ENCODE results near the gene TOM1L2.

The TOM1L2 gene

GRCh38 chr17:17972126-17972951 lies at the start of gene TOM1L2, which contains the start of gene DRC3:
TOM1L2 (minus strand) TSS chr17:17972400; CDS start chr17:17972313, 87 bp downstream.
DRC3 (plus strand) TSS chr17:17972862; CDS start chr17:17977599, 4,737 bp downstream.
- Histone ChIP-seq H3K27me3 (no peaks in the 10 kb centered on the region), H4K20me1 (peaks cover 35% of the 10 kb centered on the region), H3K36me3 (no peaks in the 10 kb centered on the region), H3K9me3 (no peaks in the 10 kb centered on the region), H3K27ac (peak within 1 kb of the TSS; percentile 47), H3K4me2 (peak within 1 kb of the TSS; percentile 99), H3K9ac (peak within 1 kb of the TSS; percentile 78), H3K4me3 (peak within 1 kb of the TSS; percentile 82), H3K4me1 (peaks cover 20% of the 10 kb centered on the region)
- TF ChIP-seq Cebpa-rat (IDR thresholded peaks at IDR 0.05) = no peak

GRCh38 chr17:18021372-18021771 lies 49.2 kb upstream of the TOM1L2 start:
- no peak for TF ChIP-seq Cebpa-rat (IDR thresholded peaks at IDR 0.05)
- no peak overlapping the region for H3K4me3 ChIP-seq
- no peaks in the 10 kb centered on the region for H3K27me3 ChIP-seq
- no peak overlapping the region for H3K9ac ChIP-seq
- no peak overlapping the region for H3K4me2 ChIP-seq
- H4K20me1 ChIP-seq = peaks cover 30% of the 10 kb centered on the region
- H3K27ac ChIP-seq = no peak overlapping the region
- H3K36me3 ChIP-seq = peaks cover 47% of the 10 kb centered on the region
- peaks cover 60% of the 10 kb centered on the region for H3K4me1 ChIP-seq
- no peaks in the 10 kb centered on the region for H3K9me3 ChIP-seq

- no peak overlapping the region for H3K27ac ChIP-seq
These were observed 48.8 kb upstream of the TOM1L2 start for GRCh38 chr17:18020971-18021370.

GRCh38 chr17:18019838-18020154 lies 47.6 kb upstream of the TOM1L2 start:
- Histone ChIP-seq H3K36me3 (peaks cover 32% of the 10 kb centered on the region), H3K27ac (no peak overlapping the region)

More at GRCh38 chr17:18020971-18021370, 48.8 kb upstream of the TOM1L2 start:
- no peak overlapping the region for H3K9ac ChIP-seq
- H3K27me3 ChIP-seq = no peaks in the 10 kb centered on the region
- H4K20me1 ChIP-seq = peaks cover 26% of the 10 kb centered on the region
- H3K9me3 ChIP-seq = no peaks in the 10 kb centered on the region
- peaks cover 60% of the 10 kb centered on the region for H3K4me1 ChIP-seq
- H3K4me3 ChIP-seq = no peak overlapping the region
- TF ChIP-seq Cebpa-rat (IDR thresholded peaks at IDR 0.05) = no peak
- peaks cover 43% of the 10 kb centered on the region for H3K36me3 ChIP-seq
- no peak overlapping the region for H3K4me2 ChIP-seq

GRCh38 chr17:18018411-18018921 lies 46.3 kb upstream of the TOM1L2 start:
- no peaks in the 10 kb centered on the region for H3K27me3 ChIP-seq

More at GRCh38 chr17:18019838-18020154, 47.6 kb upstream of the TOM1L2 start:
- H3K27me3 ChIP-seq = no peaks in the 10 kb centered on the region
- no peak overlapping the region for H3K4me3 ChIP-seq
- peak overlapping the region; percentile 88 for H3K4me2 ChIP-seq
- peaks cover 61% of the 10 kb centered on the region for H3K4me1 ChIP-seq
- no peak for TF ChIP-seq Cebpa-rat (IDR thresholded peaks at IDR 0.05)
- no peak overlapping the region for H3K9ac ChIP-seq
- H3K9me3 ChIP-seq = no peaks in the 10 kb centered on the region
- peaks cover 14% of the 10 kb centered on the region for H4K20me1 ChIP-seq

GRCh38 chr17:18017958-18018357 lies 45.8 kb upstream of the TOM1L2 start:
- TF ChIP-seq Cebpa-rat (IDR thresholded peaks at IDR 0.05) = no peak
- no peaks in the 10 kb centered on the region for H3K27me3 ChIP-seq
- peaks cover 60% of the 10 kb centered on the region for H3K4me1 ChIP-seq
- peaks cover 20% of the 10 kb centered on the region for H3K36me3 ChIP-seq
- H3K9me3 ChIP-seq = no peaks in the 10 kb centered on the region
- peak overlapping the region; percentile 55; the same call in 1 of the 2 replicates for H3K9ac ChIP-seq
- peaks cover 12% of the 10 kb centered on the region for H4K20me1 ChIP-seq
- H3K4me3 ChIP-seq = peak overlapping the region; percentile 9; the same call in 1 of the 2 replicates
- H3K4me2 ChIP-seq = peak overlapping the region; percentile 88
- peak overlapping the region; percentile 64 for H3K27ac ChIP-seq

More at GRCh38 chr17:18018411-18018921, 46.3 kb upstream of the TOM1L2 start:
- Histone ChIP-seq H3K4me3 (peak overlapping the region; percentile 9; the same call in 1 of the 2 replicates), H4K20me1 (peaks cover 12% of the 10 kb centered on the region), H3K4me1 (peaks cover 65% of the 10 kb centered on the region), H3K36me3 (peaks cover 20% of the 10 kb centered on the region), H3K27ac (peak overlapping the region; percentile 64), H3K4me2 (peak overlapping the region; percentile 88), H3K9ac (peak overlapping the region; percentile 55; the same call in 1 of the 2 replicates), H3K9me3 (no peaks in the 10 kb centered on the region)
- TF ChIP-seq Cebpa-rat (IDR thresholded peaks at IDR 0.05) = no peak

GRCh38 chr17:18016426-18016825 lies 44.2 kb upstream of the TOM1L2 start:
- Histone ChIP-seq H3K4me1 (peaks cover 56% of the 10 kb centered on the region), H3K9me3 (no peaks in the 10 kb centered on the region), H3K9ac (no peak overlapping the region), H3K27me3 (no peaks in the 10 kb centered on the region), H3K4me2 (peak overlapping the region; percentile 66), H3K4me3 (no peak overlapping the region), H3K36me3 (peaks cover 18% of the 10 kb centered on the region), H4K20me1 (peaks cover 12% of the 10 kb centered on the region), H3K27ac (no peak overlapping the region)
- no peak for TF ChIP-seq Cebpa-rat (IDR thresholded peaks at IDR 0.05)

GRCh38 chr17:18015593-18015992 lies 43.4 kb upstream of the TOM1L2 start:
- peaks cover 16% of the 10 kb centered on the region for H3K36me3 ChIP-seq
- H3K4me1 ChIP-seq = peaks cover 56% of the 10 kb centered on the region
- no peak overlapping the region; the same call in 1 of the 2 replicates for H3K9ac ChIP-seq
- no peaks in the 10 kb centered on the region for H3K27me3 ChIP-seq
- no peaks in the 10 kb centered on the region for H3K9me3 ChIP-seq
- peaks cover 12% of the 10 kb centered on the region for H4K20me1 ChIP-seq
- H3K4me2 ChIP-seq = peak overlapping the region; percentile 66
- H3K27ac ChIP-seq = peak overlapping the region; percentile 39
- no peak for TF ChIP-seq Cebpa-rat (IDR thresholded peaks at IDR 0.05)
- H3K4me3 ChIP-seq = no peak overlapping the region

GRCh38 chr17:18014006-18014405 lies 41.8 kb upstream of the TOM1L2 start:
- Histone ChIP-seq H3K36me3 (peaks cover 24% of the 10 kb centered on the region), H3K4me1 (peaks cover 45% of the 10 kb centered on the region), H4K20me1 (peaks cover 12% of the 10 kb centered on the region), H3K9ac (no peak overlapping the region), H3K27ac (no peak overlapping the region), H3K4me3 (no peak overlapping the region), H3K4me2 (no peak overlapping the region), H3K27me3 (no peaks in the 10 kb centered on the region), H3K9me3 (no peaks in the 10 kb centered on the region)
- TF ChIP-seq Cebpa-rat (IDR thresholded peaks at IDR 0.05) = no peak

- H3K9ac ChIP-seq = no peak overlapping the region
- no peaks in the 10 kb centered on the region for H4K20me1 ChIP-seq
- TF ChIP-seq Cebpa-rat (IDR thresholded peaks at IDR 0.05) = no peak
- no peaks in the 10 kb centered on the region for H3K9me3 ChIP-seq
- no peak overlapping the region for H3K4me2 ChIP-seq
- no peak overlapping the region for H3K27ac ChIP-seq
- peaks cover 27% of the 10 kb centered on the region for H3K4me1 ChIP-seq
- no peaks in the 10 kb centered on the region for H3K27me3 ChIP-seq
- peaks cover 42% of the 10 kb centered on the region for H3K36me3 ChIP-seq
- H3K4me3 ChIP-seq = no peak overlapping the region
These were observed 39.1 kb upstream of the TOM1L2 start for GRCh38 chr17:18011286-18011685.

Data from BLaER1 (cell line).